Erythroblast (primary cell): Measurements from ENCODE around the gene COPRS.

ENCODE experiments used
- GATA1 ChIP-seq: IDR thresholded peaks from 2 replicates; pipeline ENCODE4 v1.6.1; 2011; ENCODE audit warnings: low read depth, mild to moderate bottlenecking, control low read depth, low read length, moderate library complexity
- POLR2A ChIP-seq: IDR thresholded peaks from 2 replicates; pipeline ENCODE4 v1.6.1; 2011; ENCODE audit warnings: mild to moderate bottlenecking, low read length

DNA sequence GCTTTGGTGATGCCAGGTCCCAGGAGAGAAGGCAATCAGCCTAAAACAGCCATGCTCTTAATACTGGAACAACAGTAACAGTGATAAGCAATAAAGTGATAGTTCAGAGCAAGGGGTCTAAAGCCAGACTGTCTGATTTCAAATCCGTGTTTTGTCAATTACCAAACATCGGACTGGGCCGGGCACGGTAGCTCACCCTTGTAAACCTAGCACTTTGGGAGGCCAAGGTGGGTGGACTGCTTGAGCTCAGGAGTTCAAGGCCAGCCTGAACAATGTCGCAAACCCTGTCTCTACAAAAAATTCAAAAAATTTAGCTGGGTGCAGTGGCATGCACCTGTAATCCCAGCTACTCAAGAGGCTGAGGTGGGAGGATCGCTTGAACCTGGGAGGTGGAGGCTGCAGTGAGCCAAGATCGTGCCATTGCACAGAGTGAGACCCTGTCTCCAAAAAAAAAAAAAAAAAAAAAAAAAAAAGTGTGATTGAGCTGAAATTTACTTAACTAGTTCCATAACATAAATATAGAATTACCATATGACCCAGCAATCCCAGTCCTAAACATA is 5.1 kb downstream of the COPRS start:
- TF ChIP-seq POLR2A (no peak), GATA1 (no peak)
